Stimulated activated CD4-positive, alpha-beta T cell treated with anti-CD3 and anti-CD28 coated beads, Interleukin-4, amount 100 ng/mL, for 1 hour (primary cell): ENCODE results near the gene CPEB2.
"Not testable (repeated sequence)": the region's sequence is repeated elsewhere in the genome, so short reads cannot be mapped to it uniquely, and the experiment has no call there.

Source experiments
- DNase-seq: peaks from one replicate; pipeline ENCODE4 v3.0.0-alpha.2; 2020

CPEB2 gene

GRCh38 chr4:15063341-15063740, 61.1 kb downstream of the CPEB2 start:
- no peak for DNase-seq

GRCh38 chr4:15065516-15065915, 63.2 kb downstream of the CPEB2 start:
- DNase-seq, result no peak

- no peak for DNase-seq
These were observed 63.9 kb downstream of the CPEB2 start for GRCh38 chr4:15066140-15066539.

GRCh38 chr4:15068298-15068697, 66.0 kb downstream of the CPEB2 start:
- DNase-seq, result no peak

- DNase-seq, result no peak
These were observed 73.6 kb downstream of the CPEB2 start for GRCh38 chr4:15075875-15076274.

GRCh38 chr4:15077969-15078368, 75.7 kb downstream of the CPEB2 start:
- no peak for DNase-seq

GRCh38 chr4:15078682-15079642, 76.7 kb downstream of the CPEB2 start:
- no peak for DNase-seq

- DNase-seq, result no peak
These were observed 82.5 kb downstream of the CPEB2 start for GRCh38 chr4:15084780-15085179.

GRCh38 chr4:15085762-15086161, 83.5 kb downstream of the CPEB2 start:
- not testable (repeated sequence) for DNase-seq

GRCh38 chr4:15086259-15086658, 84.0 kb downstream of the CPEB2 start:
- not testable (repeated sequence) for DNase-seq

GRCh38 chr4:15088394-15089035, 86.2 kb downstream of the CPEB2 start:
- no peak for DNase-seq

GRCh38 chr4:15089979-15090378, 87.7 kb downstream of the CPEB2 start:
- no peak for DNase-seq

GRCh38 chr4:15100380-15100779, 98.1 kb downstream of the CPEB2 start:
- DNase-seq, result no peak

- DNase-seq, result no peak
These were observed 98.9 kb downstream of the CPEB2 start for GRCh38 chr4:15100994-15101695.

GRCh38 chr4:15104825-15105224, 102.5 kb downstream of the CPEB2 start:
- DNase-seq, result no peak

- no peak for DNase-seq
These were observed 104.1 kb downstream of the CPEB2 start for GRCh38 chr4:15106399-15106798.

GRCh38 chr4:15109600-15109999, 107.3 kb downstream of the CPEB2 start:
- no peak for DNase-seq

- no peak for DNase-seq
These were observed 107.9 kb downstream of the CPEB2 start for GRCh38 chr4:15110120-15110571.

- DNase-seq, result no peak
These were observed 114.3 kb downstream of the CPEB2 start for GRCh38 chr4:15116509-15117079.

- no peak for DNase-seq
These were observed 115.1 kb downstream of the CPEB2 start for GRCh38 chr4:15117270-15117946.

- no peak for DNase-seq
These were observed 116.0 kb downstream of the CPEB2 start for GRCh38 chr4:15118292-15118691.
